Left lobe of liver (tissue), 2 donors: ENCODE results near the gene SLC36A2. TPM values are rescaled to one million over a fixed set of nuclear protein-coding genes. Genes with fewer than 3 reads are reported as not detected.
"Not testable (repeated sequence)": the region's sequence is repeated elsewhere in the genome, so short reads cannot be mapped to it uniquely, and the experiment has no call there.

Experiments used
- ATAC-seq: fragments of 200-7000 bp; cut with Tn5 transposase; one replicate; pipeline ENCODE4 v1.9.1; 2020; ENCODE audit warnings: mild to moderate bottlenecking, moderate library complexity
- DNase-seq: peaks from one replicate; pipeline ENCODE4 v3.0.0-alpha.2; 2020; ENCODE audit warnings: low spot score
- total RNA-seq: library from RNA; stranded (reverse); gene quantifications from one replicate; pipeline ENCODE4 v1.2.1, GENCODE V29; 2021
- donor health status: DM: no; HTN: no; CAD: no; lungs with moderate emphysema.
- donor health status: DM: no; HTN: yes; CAD: no.

Gene SLC36A2
- not detected for total RNA-seq

DNA sequence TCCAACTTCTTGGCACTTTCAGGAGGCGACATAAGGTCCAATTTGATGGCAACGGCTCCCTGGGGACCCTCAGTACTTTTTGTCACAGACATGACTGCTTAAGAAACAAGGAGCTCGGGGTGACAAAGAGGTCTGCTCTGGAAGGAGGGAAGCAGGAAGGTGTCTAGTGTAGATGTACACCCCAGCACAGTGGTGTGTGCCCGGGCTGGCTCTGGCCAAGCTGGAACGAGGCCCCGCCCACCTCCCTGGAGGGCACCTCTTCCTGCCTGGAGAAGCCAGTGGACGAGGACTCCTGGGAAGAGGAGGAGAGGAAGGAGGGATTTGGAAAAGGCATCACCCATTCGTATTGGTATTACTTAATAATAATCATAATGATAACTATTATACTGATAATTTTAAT is at the start of gene SLC36A2:
Gene SLC36A2, minus strand, starts transcription at position 191 of the 400 bp plus-strand sequence. Its CDS starts 99 bp downstream, at position 92.
- ATAC-seq (no peak), DNase-seq (no peak)

DNA sequence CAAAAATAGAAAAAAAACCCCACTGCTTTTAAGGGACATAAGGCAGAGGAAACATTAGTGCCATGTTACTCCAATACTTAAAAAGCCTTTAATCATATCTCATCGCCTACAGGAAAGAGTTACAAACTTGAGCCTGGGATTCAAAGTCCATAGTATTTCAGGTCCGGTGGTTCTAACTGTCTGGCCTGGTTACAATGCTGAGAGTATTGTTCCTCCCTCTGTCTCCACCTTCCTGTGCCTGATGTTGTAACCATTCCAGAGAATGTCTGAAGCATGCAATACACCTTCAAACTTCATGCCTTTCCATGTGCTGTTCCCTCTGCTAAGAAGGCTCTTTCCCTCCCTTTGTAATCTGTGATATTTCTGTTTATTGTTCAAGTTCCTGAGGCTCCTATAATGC is 41.6 kb upstream of the SLC36A2 start:
- ATAC-seq (peak; percentile 87), DNase-seq (no peak)

DNA sequence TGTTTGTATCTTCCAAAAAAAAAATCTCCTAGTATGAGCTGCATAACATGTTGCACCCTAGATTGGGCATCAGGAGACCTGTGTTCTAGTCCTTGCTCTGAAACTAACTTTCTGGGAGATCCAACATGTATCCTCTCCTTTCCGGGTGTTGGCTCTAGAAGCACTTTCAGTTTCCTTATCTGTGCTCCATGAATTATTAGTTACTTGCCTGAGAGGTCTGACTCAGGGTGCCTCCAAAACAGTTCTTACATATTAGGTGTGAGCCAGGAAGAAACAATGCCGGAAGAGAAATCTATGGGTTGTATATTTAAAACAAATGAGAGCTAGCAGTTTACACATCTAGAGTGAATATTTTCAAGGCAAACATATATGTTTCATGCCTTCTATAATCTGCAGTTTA is 36.7 kb upstream of the SLC36A2 start:
- no peak for DNase-seq
- ATAC-seq = no peak

DNA sequence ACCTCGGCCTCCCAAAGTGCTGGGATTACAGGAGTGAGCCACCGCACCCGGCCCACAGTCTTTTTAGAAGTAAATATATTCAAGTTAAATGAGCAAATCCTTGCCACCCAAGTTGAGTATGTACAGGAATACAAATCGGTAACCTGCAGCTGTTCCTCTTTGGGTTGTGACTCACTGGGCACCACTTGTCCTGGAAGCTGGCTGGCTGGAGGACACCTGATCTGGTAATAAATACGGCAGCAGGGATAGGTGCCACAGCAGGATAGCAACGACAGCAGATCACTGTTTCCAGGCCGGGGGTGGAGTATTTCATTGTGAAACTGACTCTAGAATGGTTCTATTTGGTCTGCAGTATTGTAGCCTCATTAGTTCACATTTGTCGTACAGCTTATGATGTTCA is 35.7 kb upstream of the SLC36A2 start:
- ATAC-seq = no peak
- no peak for DNase-seq

DNA sequence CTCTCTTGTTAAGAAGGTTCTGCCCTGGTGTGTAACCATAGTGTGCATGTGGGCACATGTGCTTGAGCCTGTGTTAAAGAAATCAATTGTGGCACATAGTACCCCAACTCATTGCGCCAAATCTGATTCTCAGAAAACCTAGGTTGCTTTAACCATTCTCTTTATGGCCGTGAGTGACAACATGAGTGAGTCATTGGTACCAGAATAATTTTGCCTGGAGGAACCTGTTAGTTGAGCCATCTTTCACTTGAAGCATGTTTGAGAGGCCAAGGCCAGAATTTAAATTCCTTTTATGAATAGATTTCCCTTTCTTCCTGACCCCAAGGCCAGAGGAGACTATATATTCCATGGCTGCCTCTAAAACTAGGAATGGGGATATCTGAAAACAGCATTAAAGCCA is 35.2 kb upstream of the SLC36A2 start:
- no peak for ATAC-seq
- no peak for DNase-seq

DNA sequence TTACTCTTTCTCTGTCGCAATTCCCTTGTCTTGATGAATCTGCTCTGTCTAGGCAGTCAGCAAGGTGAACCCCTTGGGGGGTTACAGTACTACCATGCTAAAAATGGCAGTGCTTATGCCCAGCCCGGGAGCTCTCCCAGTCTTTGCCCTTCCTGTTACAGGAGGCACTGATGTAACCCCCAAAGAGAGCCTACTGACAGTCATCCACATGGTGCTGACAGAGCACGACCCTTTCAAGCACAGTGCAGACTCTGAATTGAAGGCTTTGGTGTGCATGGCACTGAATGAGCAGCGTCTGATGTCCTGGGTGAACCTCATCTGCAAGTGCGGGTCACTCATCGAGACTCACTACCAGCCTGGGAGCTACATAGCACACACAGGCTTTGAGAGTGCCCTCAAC is 34.5 kb upstream of the SLC36A2 start:
- ATAC-seq (no peak), DNase-seq (no peak)

DNA sequence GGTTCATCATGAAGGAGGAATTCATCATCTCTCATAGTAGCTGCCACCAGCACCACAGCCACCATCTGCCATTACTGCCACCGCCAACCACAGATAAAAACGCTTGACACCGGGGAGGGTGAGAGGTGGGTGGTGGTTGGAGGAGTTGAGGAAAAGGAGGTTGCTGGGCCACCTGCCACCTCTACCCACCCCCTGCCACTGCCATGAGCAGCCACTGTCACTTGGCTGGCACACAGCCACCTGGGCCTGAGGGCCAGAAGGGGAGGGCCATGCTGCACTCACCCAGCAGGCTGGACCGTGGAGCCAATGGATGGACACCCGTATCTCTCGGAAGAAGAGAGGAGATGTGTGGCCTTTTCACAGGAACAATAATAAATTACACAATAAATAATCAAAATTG is 31.3 kb upstream of the SLC36A2 start:
- ATAC-seq = no peak
- DNase-seq = no peak

DNA sequence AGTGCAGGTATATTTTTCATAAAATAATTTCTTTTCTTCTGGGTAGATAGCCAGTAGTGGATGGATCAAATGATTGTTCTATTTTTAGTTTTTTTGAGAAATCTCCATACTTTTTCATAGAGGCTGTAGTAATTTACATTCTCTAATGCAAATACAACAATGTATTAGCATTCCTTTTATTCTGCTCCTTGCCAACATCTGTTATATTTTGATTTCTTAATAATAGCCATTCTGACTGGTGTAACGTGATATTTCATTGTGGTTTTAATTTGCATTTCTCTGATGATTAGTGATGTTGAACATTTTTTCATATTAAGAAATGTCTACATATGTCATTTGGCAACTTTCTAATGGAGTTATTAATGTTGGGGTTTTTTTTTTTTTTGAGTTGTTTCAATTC is 27.2 kb upstream of the SLC36A2 start:
- DNase-seq (no peak), ATAC-seq (no peak)

DNA sequence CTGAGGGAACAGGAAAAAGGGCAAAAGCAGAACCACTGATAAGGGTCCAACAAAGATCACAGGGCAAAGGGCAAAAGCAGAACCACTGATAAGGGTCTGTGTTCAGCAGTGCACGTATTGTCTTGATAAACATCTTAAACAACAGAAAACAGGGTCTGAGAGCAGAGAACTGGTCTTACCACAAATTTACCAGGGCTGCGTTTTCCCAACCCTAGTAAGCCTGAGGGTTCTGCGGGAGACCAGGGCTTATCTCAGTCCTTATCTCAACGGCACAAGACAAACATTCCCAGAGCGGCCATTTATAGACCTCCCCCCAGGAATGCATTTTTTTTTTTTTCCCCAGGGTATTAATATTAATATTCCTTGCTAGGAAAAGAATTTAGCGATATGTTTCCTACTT is 19.7 kb upstream of the SLC36A2 start:
- DNase-seq, ATAC-seq: not testable (repeated sequence)

DNA sequence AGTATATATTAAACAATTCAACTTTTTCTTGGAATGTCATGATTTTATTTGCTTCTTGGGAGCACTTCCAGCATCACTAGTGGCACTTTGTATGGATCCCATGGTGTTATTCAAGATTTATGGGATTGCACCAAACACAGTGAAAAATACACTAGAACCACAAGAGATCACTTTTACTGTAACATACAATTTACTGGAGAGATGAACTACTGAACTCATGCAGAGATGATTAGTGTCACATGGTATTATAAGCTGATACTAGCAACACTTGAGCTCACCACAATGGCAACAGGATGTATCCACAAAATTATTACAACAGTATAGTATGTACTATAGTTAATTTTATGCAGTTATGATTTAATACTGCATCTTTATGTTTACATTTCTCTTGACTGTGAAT is 16.3 kb upstream of the SLC36A2 start:
- ATAC-seq = no peak
- no peak for DNase-seq

DNA sequence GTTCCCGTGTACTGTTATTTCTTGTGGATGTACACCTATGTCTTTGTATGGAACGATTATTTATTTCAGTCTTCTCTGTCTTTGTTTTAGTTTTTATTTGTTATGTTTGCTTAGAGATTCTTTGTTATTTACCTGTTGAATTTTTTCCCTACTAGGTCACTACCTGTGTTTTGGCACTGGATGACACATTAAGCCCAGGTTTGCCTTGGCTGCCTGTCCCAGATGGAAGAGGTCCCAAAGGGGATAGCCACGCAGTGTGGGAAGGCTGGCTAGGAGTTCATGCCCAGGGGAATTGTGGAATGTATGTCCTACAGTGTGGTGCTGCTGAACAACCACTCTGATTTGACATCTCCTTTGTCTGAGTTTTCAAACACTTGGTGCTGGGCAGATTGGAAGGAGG is 15.6 kb upstream of the SLC36A2 start:
- DNase-seq (no peak), ATAC-seq (no peak)

DNA sequence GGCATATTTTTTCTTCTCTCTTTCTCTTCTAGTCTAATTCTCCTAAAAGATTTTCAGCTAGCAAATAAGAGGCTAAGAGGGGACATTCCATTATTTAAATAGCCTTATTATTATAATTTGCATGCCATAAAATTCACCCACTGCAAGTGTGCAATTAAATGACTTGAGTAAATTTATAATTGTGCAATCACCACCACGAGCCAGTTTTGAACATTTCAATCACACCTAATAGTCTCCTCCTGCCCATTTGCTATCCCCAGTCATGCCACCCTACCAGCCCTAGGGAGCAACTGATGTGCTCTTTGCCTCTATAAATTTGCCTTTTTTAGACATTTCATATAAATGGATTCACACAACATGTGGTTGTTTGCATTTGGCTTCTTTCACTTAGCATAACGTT is 12.0 kb upstream of the SLC36A2 start:
- DNase-seq (no peak), ATAC-seq (no peak)

DNA sequence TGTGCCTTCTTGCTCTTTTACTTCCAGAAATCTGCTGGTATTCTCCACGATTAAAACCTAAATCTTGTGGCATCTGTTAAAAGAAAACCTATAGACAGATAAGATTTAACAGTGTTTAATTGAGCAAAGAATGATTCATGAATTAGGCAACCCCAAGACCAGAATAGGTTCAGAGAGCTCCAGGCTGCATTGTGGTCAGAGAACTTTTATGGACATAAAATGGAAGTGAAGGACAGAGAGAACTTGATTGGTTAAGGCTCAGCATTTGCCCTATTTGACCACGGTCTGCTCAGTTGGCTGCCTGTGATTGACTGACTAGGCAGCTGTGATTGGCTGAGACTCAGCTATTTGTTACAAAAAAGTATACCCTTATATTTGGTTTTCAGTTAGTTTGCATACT is 10.4 kb upstream of the SLC36A2 start:
- ATAC-seq = no peak
- DNase-seq = no peak

DNA sequence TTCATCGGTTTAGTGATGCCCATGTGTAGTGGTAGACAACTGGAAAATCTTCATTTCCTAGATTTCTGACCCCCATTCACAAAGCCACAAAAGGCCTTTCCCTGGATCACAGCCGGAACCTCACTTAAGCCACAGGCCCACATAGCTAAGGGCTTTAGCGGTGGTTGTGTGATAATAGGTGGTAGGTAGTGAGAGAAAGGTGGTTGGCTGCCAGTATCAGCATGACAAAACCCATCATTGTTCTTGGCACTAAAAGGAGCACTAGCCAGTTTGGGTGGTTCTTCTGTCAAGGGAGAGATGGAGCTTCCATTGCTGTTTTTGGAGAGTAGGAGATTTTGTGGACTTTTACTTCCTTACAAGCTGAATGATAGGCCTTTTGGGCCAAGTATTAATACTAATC is 9.7 kb upstream of the SLC36A2 start:
- DNase-seq (no peak), ATAC-seq (no peak)

DNA sequence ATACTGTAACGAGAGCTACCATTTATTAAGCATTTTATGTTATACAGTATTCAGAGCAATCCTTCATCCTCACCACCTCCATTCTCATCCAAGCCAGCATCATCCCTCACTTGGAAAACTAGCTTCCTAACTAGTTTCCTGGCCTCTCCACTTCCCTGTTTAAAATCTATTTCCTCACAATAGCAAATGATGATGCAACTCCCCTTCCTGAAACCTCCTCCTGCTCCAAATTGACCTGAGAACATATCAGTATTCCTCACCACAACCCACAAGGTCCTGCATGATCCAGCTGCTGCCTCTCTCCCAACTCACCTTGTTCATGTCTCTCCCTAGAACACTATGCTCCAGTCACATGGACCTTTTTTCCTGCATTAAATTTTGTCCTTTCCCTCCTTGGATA is 4.3 kb upstream of the SLC36A2 start:
- DNase-seq (no peak), ATAC-seq (no peak)

DNA sequence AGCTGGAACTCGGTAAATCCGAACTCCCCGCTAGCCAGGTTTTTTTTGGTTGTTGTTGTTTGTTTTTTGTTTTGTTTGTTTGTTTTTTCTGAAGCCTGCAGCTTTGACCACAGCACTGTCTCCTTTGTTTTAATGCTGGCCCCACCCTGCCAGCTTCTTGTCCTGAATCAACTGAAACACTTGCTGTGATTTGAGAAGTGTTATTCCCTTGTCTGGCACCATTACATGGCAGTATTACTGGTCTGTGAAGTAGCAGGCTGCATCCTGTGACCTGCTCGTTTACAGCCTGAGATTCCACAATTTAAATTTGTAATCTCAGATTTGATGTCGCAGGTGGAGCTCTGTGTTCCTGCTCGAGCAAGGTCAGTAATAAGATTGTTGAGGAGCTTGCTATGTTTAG is 1.4 kb upstream of the SLC36A2 start:
- no peak for ATAC-seq
- no peak for DNase-seq

DNA sequence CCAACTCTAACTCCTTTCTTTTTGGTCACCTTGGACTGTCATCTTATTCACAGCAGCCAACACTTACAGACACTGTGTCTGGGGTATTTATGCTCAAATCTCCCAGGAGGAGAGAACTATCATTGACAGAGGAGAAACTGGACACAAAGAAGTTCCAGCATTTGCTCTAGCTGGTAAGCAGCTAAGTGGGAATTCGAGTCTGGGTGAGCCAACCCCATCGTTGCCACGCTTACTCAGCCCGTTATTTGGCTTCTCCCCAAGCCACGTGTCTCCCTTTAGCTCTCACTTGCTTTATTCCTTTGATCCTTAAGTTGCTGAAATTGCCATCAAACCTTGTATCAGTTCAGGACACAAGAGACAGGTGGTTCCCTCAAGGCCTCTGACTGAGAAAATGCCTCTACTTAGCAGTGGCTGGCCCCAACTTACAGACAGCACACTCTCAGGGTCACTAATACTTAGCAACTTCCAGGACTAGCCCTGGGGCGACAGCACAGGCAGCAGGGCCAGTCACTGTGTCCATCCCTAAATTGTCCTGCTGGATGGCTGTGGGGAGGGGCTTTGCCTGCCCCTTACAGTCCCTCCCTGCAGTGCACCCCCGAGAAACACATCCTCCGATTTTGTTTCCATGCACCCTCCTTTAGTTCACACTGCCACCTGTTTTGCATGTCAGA is 1.4 kb downstream of the SLC36A2 start:
- no peak for ATAC-seq
- no peak for DNase-seq

DNA sequence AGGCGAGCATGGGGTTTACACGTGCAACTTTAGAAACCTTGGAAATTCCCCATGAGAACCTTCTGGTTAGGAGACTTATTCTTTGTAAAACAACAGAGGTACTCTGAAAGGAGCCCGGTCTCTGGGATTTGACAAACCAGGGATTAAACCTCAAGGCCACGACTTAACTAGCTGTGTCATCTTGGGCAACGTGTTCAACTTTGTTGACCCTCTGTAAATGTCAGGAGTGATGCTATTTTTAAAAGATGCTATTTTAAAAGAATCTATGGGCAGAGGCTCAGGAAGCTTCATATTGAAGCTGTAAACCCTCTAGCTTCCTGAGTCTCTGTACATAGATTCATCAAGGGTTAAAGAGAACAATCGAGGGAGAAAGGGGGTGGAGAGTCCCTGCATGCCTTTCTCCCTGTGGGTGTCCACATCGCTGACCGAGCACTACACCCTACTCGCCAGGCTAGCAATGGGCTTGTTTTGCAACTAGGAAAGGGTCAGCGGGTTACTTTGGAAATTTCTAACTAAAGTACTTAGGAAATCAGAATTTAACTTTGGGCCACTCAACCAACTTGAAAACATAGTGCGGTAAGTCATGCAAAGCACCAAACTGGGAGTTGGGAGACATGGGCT is 2.1 kb downstream of the SLC36A2 start:
- no peak for ATAC-seq
- DNase-seq = no peak

DNA sequence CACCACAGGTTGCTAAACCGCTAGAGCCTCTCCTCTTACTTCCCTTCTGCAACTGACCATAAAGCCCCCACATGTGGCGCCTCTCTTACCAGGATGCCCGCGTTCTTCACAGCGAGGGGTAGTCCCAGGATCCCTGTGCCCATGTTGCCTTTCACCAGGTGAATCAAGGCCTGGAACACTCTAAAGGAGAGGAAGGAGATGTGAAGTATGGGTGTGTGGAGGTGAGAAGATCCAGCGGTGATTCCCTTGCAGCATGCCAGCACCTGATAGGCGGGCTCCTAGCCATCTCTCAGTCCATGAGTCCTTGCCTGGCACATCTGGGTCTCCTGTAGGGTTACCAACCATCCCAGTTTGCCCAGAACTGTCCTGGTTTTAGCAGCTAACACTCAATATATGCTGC is 3.3 kb downstream of the SLC36A2 start:
- ATAC-seq (no peak), DNase-seq (no peak)

DNA sequence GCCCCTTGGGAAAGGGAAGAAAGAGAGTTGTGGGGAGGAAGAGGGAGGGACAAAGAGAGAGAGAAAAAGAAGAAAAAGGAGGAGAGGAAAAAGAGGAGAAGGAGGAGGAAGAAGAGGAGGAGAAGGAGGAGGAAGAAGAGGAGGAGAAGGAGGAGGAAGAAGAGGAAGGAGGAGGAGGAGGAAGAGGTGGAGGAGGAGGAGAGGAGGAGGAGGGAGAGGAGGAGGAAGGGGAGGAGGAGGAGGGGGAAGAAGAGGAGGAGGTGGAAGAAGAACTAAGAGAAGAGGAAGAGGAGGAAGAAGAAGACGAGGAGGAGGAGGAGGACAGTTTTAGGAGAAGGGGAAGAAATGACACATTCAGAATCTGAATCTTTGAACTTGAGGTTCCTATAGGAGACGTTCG is 7.4 kb downstream of the SLC36A2 start:
- no peak for DNase-seq
- no peak for ATAC-seq

DNA sequence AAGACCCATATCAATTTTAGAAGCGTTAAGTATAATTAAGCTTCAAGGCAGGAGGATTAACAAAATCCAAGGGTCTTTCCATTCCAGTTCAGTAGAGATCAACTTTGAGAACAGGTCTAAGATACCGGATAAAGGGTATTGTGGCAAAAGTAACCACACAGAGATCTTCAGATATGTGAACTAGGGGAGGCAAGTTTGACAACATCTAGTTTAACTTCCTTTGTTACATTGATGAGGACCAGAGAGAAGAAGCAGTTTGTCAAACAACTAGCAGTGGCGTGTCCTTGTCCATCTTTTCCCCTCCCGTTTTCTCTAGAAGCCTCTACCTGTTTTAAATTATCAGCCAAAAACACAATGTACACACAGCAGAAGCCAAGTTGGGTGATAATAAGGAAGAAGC is 8.6 kb downstream of the SLC36A2 start:
- no peak for ATAC-seq
- DNase-seq = no peak

DNA sequence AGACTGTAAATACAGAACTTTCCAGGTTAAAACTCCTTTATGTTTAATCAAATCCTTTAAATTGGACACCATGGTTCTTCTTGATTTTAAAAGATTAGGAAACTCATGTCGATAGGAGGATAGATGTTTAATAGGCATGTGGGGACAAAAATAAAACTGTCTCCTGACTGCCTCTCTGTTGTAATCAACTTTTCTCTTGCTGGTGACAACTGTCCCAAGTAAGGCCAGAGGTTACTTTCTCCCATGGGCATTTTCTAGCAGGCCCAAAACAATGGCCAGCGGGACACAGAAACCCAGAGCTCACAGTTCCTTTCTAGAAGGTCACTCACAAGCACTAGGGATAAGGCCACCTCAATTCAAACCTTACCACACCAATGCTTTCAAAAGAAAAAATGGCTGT is 14.5 kb downstream of the SLC36A2 start:
- ATAC-seq (no peak), DNase-seq (no peak)

DNA sequence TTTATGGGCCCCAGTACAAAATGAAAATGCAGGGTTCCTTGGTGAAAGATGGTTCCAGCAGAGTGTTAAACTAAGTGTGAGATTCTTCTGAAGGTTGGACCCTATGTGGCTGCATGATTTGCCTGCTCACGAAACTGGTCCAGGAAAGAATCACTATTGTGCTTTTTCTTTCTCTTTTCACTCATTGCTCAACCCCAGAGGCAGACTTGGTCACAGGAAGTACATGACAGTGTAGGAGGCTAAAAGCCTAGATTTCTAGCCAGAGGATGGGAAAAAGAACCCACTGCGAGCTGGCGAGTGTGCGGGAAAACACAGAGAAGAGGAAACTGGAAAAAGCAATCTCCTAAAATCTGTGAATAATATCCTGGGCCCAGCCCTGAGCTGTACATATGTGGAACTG is 18.6 kb downstream of the SLC36A2 start:
- ATAC-seq (no peak), DNase-seq (no peak)
